GM19468 (cell line): ENCODE data around the gene F10.
"Not testable (repeated sequence)": the region's sequence is repeated elsewhere in the genome, so short reads cannot be mapped to it uniquely, and the experiment has no call there.

Source experiments
- ATAC-seq: cut with Tn5 transposase; IDR thresholded peaks from one replicate; pipeline ENCODE4 v1.9.1; 2021; ENCODE audit warnings: mild to moderate bottlenecking, moderate library complexity, moderate number of reproducible peaks; ENCODE audit not compliant: unreplicated experiment; ENCODE audit errors: extremely low read depth

The F10 gene

GRCh38 chr13:113149711-113150549, 27.3 kb downstream of the F10 start:
- no peak for ATAC-seq

GRCh38 chr13:113150550-113151365, 28.2 kb downstream of the F10 start:
- no peak for ATAC-seq

- no peak for ATAC-seq
Measured at GRCh38 chr13:113151745-113152690, 29.4 kb downstream of the F10 start.

- ATAC-seq: no peak
Measured at GRCh38 chr13:113152691-113152983, 30.0 kb downstream of the F10 start.

- ATAC-seq: no peak
Measured at GRCh38 chr13:113152984-113153809, 30.6 kb downstream of the F10 start.

GRCh38 chr13:113153810-113154748, 31.5 kb downstream of the F10 start:
- ATAC-seq: no peak

GRCh38 chr13:113155201-113155600, 32.6 kb downstream of the F10 start:
- ATAC-seq: no peak

- no peak for ATAC-seq
Measured at GRCh38 chr13:113155982-113156655, 33.5 kb downstream of the F10 start.

- ATAC-seq: no peak
Measured at GRCh38 chr13:113157206-113157928, 34.8 kb downstream of the F10 start.

- no peak for ATAC-seq
Measured at GRCh38 chr13:113157929-113158747, 35.5 kb downstream of the F10 start, which contains the start of gene PROZ. Gene PROZ, plus strand, starts transcription at chr13:113158648. Its CDS starts 13 bp downstream, at chr13:113158661.

- no peak for ATAC-seq
Measured at GRCh38 chr13:113158946-113159345, 36.3 kb downstream of the F10 start.

- ATAC-seq: no peak
Measured at GRCh38 chr13:113159701-113160100, 37.1 kb downstream of the F10 start.

GRCh38 chr13:113160983-113161382, 38.4 kb downstream of the F10 start:
- no peak for ATAC-seq

GRCh38 chr13:113161433-113161832, 38.8 kb downstream of the F10 start:
- no peak for ATAC-seq

- ATAC-seq: not testable (repeated sequence)
Measured at GRCh38 chr13:113161975-113162374, 39.4 kb downstream of the F10 start.
